K562 treated with DMSO at 1 percent for 24 hours (cell line): ENCODE measurements around the gene NF2. TPM values are rescaled to one million over a fixed set of nuclear protein-coding genes. Genes with fewer than 3 reads are reported as not detected.

ENCODE experiments used
- total RNA-seq: library from RNA; unstranded; fragments of 300-600 nt; gene quantifications from 2 replicates; pipeline ENCODE4 v1.2.3, GENCODE V29; 2022; ENCODE audit warnings: low read depth; ENCODE audit not compliant: insufficient read depth

NF2 gene
- total RNA-seq = 9.3 and 9.7 TPM in 2 replicates

GRCh38 chr22:29603358-29604075 lies at the start of gene NF2:
Gene NF2 (plus strand): TSS chr22:29603633. CDS start chr22:29603999, 366 bp downstream.

GRCh38 chr22:29719899-29720645 lies 116.6 kb downstream of the NF2 start, which contains the start of gene CABP7:
Gene CABP7 (plus strand): TSS chr22:29720003. CDS start chr22:29720425, 422 bp downstream.

Other genes starting within 250 kb of the NF2 start
- 84.0 and 91.3 TPM in 2 replicates for gene AP1B1, start 215.1 kb upstream of the NF2 start, total RNA-seq
- gene RFPL1, start 165.1 kb upstream of the NF2 start, total RNA-seq = not detected in 2 replicates
- 2.7 and 3.6 TPM in 2 replicates for gene NEFH, start 123.4 kb upstream of the NF2 start, total RNA-seq
- 35.0 and 40.0 TPM in 2 replicates for gene THOC5, start 49.9 kb upstream of the NF2 start, total RNA-seq
- gene NIPSNAP1, start 22.5 kb upstream of the NF2 start, total RNA-seq = 29.2 and 30.0 TPM in 2 replicates
- 0.15 TPM in 1 of 2 replicates, not detected in the other for gene CABP7, start 116.4 kb downstream of the NF2 start, total RNA-seq
- 35.8 and 36.8 TPM in 2 replicates for gene ZMAT5, start 163.4 kb downstream of the NF2 start, total RNA-seq
- gene UQCR10, start 163.7 kb downstream of the NF2 start, total RNA-seq = 101 and 102 TPM in 2 replicates
- gene ASCC2, start 234.6 kb downstream of the NF2 start, total RNA-seq = 53.7 and 55.2 TPM in 2 replicates